Upper lobe of left lung (tissue), 4 donors: ENCODE results near the gene ZDHHC13.

Source experiments
- CTCF ChIP-seq, 6 experiments: fragments of 450-650 bp in 4 of 6; fragments of 200-600 bp in 2 of 6; sonication (generic) in 2 of 6; IDR thresholded peaks; one replicate each; pipeline ENCODE4 v1.5.1; 2016 to 2019; ENCODE audit warnings: antibody characterized with exemption in 6 of 6
- POLR2AphosphoS5 ChIP-seq, 2 donors: sonication (generic); formaldehyde crosslinking; IDR thresholded peaks; one replicate each; pipeline ENCODE4 v1.5.1; 2017; ENCODE audit warnings: antibody characterized with exemption in 2 of 2

- TF ChIP-seq CTCF (IDR thresholded peaks at IDR 0.05) (no peak), POLR2AphosphoS5 (IDR thresholded peaks at IDR 0.05) (no peak)
Observed at GRCh38 chr11:19093976-19094375, 23.0 kb upstream of the ZDHHC13 start.
